ENCODE measurements around the gene GET3.
"Not testable (repeated sequence)": the region's sequence is repeated elsewhere in the genome, so short reads cannot be mapped to it uniquely, and the experiment has no call there.

Gene GET3

DNA sequence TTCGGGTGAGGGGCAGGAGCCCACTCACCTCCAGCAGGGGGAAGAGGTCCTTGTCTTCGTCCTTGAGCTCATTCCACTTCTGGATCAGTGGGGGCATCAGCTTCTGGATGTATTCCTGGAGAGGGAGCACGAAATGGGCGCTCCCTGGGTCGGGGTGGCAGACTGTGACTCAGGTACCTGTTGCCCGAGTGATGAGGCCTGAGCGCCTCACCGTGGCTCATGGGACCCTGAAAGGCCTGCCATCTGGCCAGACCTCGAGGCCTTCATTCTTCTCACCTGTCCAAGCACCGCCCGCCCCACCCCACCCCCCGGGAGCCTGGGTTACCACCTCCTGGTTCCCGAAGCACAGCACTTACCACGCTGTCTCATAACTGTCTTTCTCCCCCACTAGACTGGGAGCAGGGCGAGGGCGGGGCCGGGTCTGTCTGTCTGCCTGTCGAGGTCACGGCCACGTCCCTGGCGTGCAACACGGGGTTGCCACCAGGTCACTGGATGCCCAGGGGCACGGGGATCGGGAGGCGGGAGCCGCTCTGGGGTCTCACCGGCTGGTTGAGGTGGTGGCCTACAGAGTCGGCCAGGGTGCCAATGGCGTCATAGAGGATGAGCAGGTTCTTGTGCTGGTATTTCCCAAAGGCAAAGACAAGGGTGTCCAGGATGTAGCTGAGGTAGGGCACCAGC is 31.5 kb upstream of the GET3 start:
- H3K36me3 Mint-ChIP-seq = peaks cover 4% of the 10 kb centered on the region
- no peaks in the 10 kb centered on the region for H3K27me3 Mint-ChIP-seq
- no peaks in the 10 kb centered on the region for H3K9me3 Mint-ChIP-seq (ENCODE audit: low read depth)
- H3K4me3 Mint-ChIP-seq = no peak overlapping the region
- H3K27ac Mint-ChIP-seq = peak overlapping the region; percentile 50
- H3K4me1 Mint-ChIP-seq (ENCODE audit: low read depth) = no peaks in the 10 kb centered on the region

GRCh38 chr19:12706332-12706718 is 31.0 kb upstream of the GET3 start:
- peaks cover 4% of the 10 kb centered on the region for H3K36me3 Mint-ChIP-seq

DNA sequence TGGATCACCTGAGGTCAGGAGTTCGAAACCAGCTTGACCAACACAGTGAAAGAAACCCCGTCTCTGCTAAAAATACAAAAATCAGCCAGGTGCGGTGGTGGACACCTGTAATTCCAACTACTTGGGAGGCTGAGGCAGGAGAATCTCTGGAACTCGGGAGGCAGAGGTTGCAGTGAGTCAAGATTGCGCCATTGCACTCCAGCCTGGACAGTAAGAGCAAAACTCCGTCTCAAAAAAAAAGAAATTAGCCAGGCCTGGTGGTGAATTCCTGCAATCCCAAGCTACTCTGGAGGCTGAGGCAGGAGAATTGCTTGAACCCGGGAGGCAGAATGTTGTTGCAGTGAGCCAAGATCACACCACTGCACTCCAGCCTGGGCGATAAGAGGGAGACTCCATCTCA is 28.7 kb upstream of the GET3 start:
- Mint-ChIP-seq H3K4me3 (no peak overlapping the region), H3K36me3 (peaks cover 3% of the 10 kb centered on the region), H3K4me1 (ENCODE audit: low read depth) (no peaks in the 10 kb centered on the region)

More at GRCh38 chr19:12706332-12706718, 31.0 kb upstream of the GET3 start:
- no peaks in the 10 kb centered on the region for H3K27me3 Mint-ChIP-seq
- H3K27ac Mint-ChIP-seq = no peak overlapping the region
- H3K4me3 Mint-ChIP-seq = no peak overlapping the region
- no peaks in the 10 kb centered on the region for H3K4me1 Mint-ChIP-seq (ENCODE audit: low read depth)
- H3K9me3 Mint-ChIP-seq (ENCODE audit: low read depth) = no peaks in the 10 kb centered on the region

GRCh38 chr19:12711187-12711586 is 26.1 kb upstream of the GET3 start:
- Mint-ChIP-seq H3K27me3 (no peaks in the 10 kb centered on the region), H3K4me3 (no peak overlapping the region), H3K4me1 (ENCODE audit: low read depth) (no peaks in the 10 kb centered on the region), H3K9me3 (ENCODE audit: low read depth) (no peaks in the 10 kb centered on the region), H3K36me3 (peaks cover 3% of the 10 kb centered on the region), H3K27ac (no peak overlapping the region)

More for the DNA sequence above, 28.7 kb upstream of the GET3 start:
- no peak overlapping the region for H3K27ac Mint-ChIP-seq
- H3K9me3 Mint-ChIP-seq (ENCODE audit: low read depth) = no peaks in the 10 kb centered on the region
- H3K27me3 Mint-ChIP-seq = no peaks in the 10 kb centered on the region

GRCh38 chr19:12712077-12712476 is 25.2 kb upstream of the GET3 start:
- H3K4me3 Mint-ChIP-seq; H3K9me3 Mint-ChIP-seq (ENCODE audit: low read depth); H3K27me3 Mint-ChIP-seq; H3K4me1 Mint-ChIP-seq (ENCODE audit: low read depth); H3K27ac Mint-ChIP-seq; H3K36me3 Mint-ChIP-seq: not testable (repeated sequence)

- H3K9me3 Mint-ChIP-seq (ENCODE audit: low read depth); H3K36me3 Mint-ChIP-seq; H3K4me3 Mint-ChIP-seq; H3K27me3 Mint-ChIP-seq; H3K4me1 Mint-ChIP-seq (ENCODE audit: low read depth); H3K27ac Mint-ChIP-seq: not testable (repeated sequence)
These were observed 24.0 kb upstream of the GET3 start for GRCh38 chr19:12713304-12713703.

- H3K9me3 Mint-ChIP-seq (ENCODE audit: low read depth) = no peaks in the 10 kb centered on the region
- peaks cover 12% of the 10 kb centered on the region for H3K36me3 Mint-ChIP-seq
These were observed 22.2 kb upstream of the GET3 start for GRCh38 chr19:12715102-12715501.

DNA sequence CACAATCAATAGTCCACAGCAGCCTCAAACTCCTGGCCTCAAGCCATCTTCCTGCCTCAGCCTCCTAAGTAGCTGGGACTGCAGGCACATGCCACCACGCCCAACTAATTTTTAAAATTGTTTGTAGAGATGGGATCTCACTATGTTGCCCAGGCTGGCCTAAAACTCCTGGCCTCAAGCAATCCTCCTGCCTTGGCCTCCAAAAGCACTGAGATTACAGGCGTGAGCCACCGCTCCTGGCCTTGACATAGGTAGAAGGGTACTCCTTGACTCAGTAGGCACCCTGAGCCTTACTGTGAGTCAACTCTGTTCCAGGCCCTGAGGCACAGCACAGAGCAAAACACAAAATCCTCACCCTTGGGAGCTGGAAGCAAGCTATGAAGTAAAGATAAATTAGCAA is 21.4 kb upstream of the GET3 start:
- H3K9me3 Mint-ChIP-seq (ENCODE audit: low read depth) = no peaks in the 10 kb centered on the region
- H3K36me3 Mint-ChIP-seq = peaks cover 15% of the 10 kb centered on the region
- no peak overlapping the region for H3K27ac Mint-ChIP-seq
- no peaks in the 10 kb centered on the region for H3K27me3 Mint-ChIP-seq
- H3K4me3 Mint-ChIP-seq = no peak overlapping the region
- H3K4me1 Mint-ChIP-seq (ENCODE audit: low read depth) = peaks cover 16% of the 10 kb centered on the region

More at GRCh38 chr19:12715102-12715501, 22.2 kb upstream of the GET3 start:
- peaks cover 10% of the 10 kb centered on the region for H3K4me1 Mint-ChIP-seq (ENCODE audit: low read depth)
- H3K27me3 Mint-ChIP-seq = no peaks in the 10 kb centered on the region
- no peak overlapping the region for H3K4me3 Mint-ChIP-seq
- H3K27ac Mint-ChIP-seq = no peak overlapping the region

DNA sequence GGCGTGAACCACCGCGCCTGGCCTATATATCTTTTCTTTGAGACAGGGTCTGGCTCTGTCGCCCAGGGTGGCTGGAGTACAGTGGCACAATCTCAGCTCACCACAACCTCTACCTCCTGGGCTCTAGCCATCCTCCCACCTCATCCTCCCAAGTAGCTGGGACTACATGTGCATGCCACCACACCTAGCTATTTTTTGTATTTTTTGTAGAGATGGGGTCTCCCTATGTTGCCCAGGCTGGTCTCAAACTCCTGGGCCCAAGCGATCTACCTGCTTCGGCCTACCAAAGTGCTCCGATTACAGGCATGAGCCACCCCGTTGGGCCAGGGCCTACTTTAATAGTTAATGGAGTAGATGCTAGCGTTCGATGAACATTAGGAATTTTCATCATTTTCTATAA is 17.0 kb upstream of the GET3 start:
- no peaks in the 10 kb centered on the region for H3K27me3 Mint-ChIP-seq
- peak overlapping the region; percentile 90 for H3K4me3 Mint-ChIP-seq
- H3K27ac Mint-ChIP-seq = peak overlapping the region; percentile 66
- H3K36me3 Mint-ChIP-seq = peaks cover 16% of the 10 kb centered on the region
- peaks cover 25% of the 10 kb centered on the region for H3K4me1 Mint-ChIP-seq (ENCODE audit: low read depth)
- H3K9me3 Mint-ChIP-seq (ENCODE audit: low read depth) = no peaks in the 10 kb centered on the region

DNA sequence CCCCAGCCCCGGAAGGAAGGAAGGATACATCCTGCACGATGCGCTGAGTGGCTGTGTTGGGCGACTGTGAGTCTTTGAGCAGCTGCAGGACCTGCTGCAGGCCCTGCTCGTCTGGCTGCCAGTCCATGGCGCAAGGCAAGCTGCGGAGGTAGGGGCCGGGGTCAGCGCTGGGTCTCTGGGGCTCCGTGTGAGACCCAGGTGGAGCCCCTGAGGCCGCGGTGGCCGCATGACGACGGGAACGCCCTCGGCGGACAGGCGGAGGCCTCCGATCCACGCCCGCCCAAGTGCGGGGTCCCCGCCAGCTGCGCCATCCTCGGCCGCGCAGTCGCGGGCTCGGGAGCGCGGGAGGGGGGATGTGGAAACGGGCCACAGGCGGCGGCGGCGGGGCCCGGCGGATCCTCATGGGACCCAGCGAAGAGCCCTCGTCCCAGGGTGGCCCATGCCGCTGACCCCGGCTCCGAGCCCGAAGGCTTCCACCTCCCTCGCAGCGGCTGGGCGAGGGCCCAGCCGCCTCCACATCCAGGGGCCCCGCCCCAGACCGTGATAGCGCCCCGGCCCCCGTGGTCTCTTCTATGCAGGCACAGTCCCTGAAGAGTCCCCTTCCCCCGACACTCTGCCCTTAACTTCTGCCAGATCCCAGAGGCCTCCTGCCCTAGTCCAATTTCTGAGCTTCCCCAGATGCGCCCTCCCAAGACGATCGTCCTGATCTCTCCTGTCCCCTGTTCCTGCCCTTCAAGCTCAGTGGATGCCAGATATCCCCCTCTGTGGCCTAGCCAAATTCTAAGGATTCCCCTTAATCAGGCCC is 16.2 kb upstream of the GET3 start:
- H3K27me3 Mint-ChIP-seq = no peaks in the 10 kb centered on the region
- H3K27ac Mint-ChIP-seq = peak overlapping the region; percentile 66
- peaks cover 16% of the 10 kb centered on the region for H3K36me3 Mint-ChIP-seq
- peak overlapping the region; percentile 91 for H3K4me3 Mint-ChIP-seq
- peaks cover 25% of the 10 kb centered on the region for H3K4me1 Mint-ChIP-seq (ENCODE audit: low read depth)
- H3K9me3 Mint-ChIP-seq (ENCODE audit: low read depth) = no peaks in the 10 kb centered on the region

DNA sequence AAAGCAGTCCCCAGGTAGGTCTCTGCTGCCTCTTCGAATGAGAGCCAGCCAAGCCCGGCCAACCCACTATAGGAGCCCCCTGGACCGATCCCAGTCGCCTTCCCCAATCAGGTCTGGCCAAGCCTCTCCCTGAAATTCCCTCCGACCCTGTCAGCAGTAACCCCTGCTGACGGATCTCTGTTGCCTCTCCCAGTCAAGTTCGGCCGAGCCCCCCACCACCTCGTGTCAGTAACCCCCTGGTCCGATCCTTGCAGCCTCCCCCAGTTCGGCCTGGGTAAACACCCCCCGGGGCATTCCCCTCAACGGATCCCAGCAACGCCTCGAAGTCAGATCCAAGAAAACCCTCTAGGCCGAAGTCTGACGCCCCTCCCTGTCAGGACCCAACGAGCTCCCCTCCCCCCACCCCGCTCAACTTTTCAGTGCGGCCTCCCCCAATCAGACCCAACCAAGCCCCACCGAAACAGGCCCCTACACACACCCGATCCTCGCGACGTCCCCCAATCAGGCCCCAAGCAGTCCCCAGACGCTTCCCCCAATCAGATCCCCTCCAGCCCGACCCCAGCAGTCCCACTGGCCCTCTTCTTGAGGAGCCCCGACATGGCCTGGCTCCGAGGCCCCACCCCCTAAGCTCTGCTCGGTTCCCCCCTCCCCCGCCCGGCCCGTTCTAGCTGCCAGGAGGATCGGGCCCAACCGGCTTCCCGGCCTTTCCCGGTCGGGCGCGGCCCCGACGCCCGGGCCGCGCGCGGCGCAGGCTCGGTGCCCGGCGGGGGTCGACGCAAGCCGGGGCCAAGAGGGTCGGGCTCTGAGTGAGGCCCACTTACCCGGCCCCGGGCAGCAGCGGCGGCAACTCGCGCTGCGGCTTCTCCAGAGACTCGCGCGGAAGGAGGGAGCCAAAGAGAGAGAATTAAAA is 15.4 kb upstream of the GET3 start:
- H3K27me3 Mint-ChIP-seq = no peaks in the 10 kb centered on the region
- peak overlapping the region; percentile 99 for H3K4me3 Mint-ChIP-seq
- peak overlapping the region; percentile 64 for H3K27ac Mint-ChIP-seq
- no peaks in the 10 kb centered on the region for H3K9me3 Mint-ChIP-seq (ENCODE audit: low read depth)
- H3K4me1 Mint-ChIP-seq (ENCODE audit: low read depth) = peaks cover 22% of the 10 kb centered on the region
- H3K36me3 Mint-ChIP-seq = peaks cover 14% of the 10 kb centered on the region

GRCh38 chr19:12722566-12723380 is 14.5 kb upstream of the GET3 start:
- Mint-ChIP-seq H3K9me3 (ENCODE audit: low read depth) (no peaks in the 10 kb centered on the region), H3K4me3 (peak overlapping the region; percentile 99), H3K27me3 (no peaks in the 10 kb centered on the region), H3K27ac (peak overlapping the region; percentile 97), H3K36me3 (peaks cover 14% of the 10 kb centered on the region), H3K4me1 (ENCODE audit: low read depth) (peaks cover 22% of the 10 kb centered on the region)

DNA sequence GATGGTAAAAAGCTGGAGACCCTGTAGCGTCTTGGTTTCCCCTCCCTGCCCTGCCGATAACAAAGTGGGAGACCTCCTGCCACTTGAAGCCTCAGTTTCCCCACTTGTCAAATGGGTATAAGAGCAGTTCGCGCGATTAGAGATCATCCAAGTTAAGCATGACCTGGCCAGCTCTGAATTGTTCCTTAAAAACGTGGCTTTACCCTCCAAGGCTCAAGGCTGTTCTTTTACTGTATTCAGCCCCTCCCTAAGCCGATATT is 14.0 kb upstream of the GET3 start:
- no peaks in the 10 kb centered on the region for H3K9me3 Mint-ChIP-seq (ENCODE audit: low read depth)
- peak overlapping the region; percentile 99 for H3K4me3 Mint-ChIP-seq
- peaks cover 14% of the 10 kb centered on the region for H3K36me3 Mint-ChIP-seq
- no peaks in the 10 kb centered on the region for H3K27me3 Mint-ChIP-seq
- H3K27ac Mint-ChIP-seq = peak overlapping the region; percentile 97
- H3K4me1 Mint-ChIP-seq (ENCODE audit: low read depth) = peaks cover 22% of the 10 kb centered on the region

- Mint-ChIP-seq H3K9me3 (ENCODE audit: low read depth) (no peaks in the 10 kb centered on the region), H3K27ac (peak within 1 kb of the TSS; percentile 97), H3K4me3 (peak within 1 kb of the TSS; percentile 99), H3K36me3 (peaks cover 10% of the 10 kb centered on the region), H3K27me3 (no peaks in the 10 kb centered on the region), H3K4me1 (ENCODE audit: low read depth) (peaks cover 20% of the 10 kb centered on the region)
These were observed 13.5 kb upstream of the GET3 start, which contains the start of gene TNPO2 for GRCh38 chr19:12723641-12724426. TSS of gene TNPO2 (minus strand) at chr19:12723932. CDS start at chr19:12720977, 2,955 bp downstream.
